SK-N-SH treated with all-trans-retinoic acid at 6 μM for 48 hours (cell line): ENCODE measurements around the gene ADGRG1.

Source experiments
- ATAC-seq: fragments of 200-7000 bp; cut with Tn5 transposase; 3 replicates; pipeline ENCODE4 v1.9.1; 2020; ENCODE audit warnings: mild to moderate bottlenecking, moderate library complexity
- ARNTL ChIP-seq: fragments of 450-650 bp; formaldehyde crosslinking; IDR thresholded peaks from 2 replicates; pipeline ENCODE4 v1.5.0; 2020; ENCODE audit warnings: low read depth, mild to moderate bottlenecking, moderate library complexity, borderline replicate concordance
- BACH2 ChIP-seq: fragments of 250-450 bp; sonication (Bioruptor Pico); IDR thresholded peaks from 2 replicates; pipeline ENCODE4 v1.9.0; 2021; ENCODE audit warnings: mild to moderate bottlenecking, borderline replicate concordance
- CREB5 ChIP-seq: fragments of 250-450 bp; sonication (Bioruptor Pico); IDR thresholded peaks from 2 replicates; pipeline ENCODE4 v1.5.1; 2020; ENCODE audit warnings: low read depth, mild to moderate bottlenecking, moderate library complexity
- CSDC2 ChIP-seq: fragments of 250-450 bp; sonication (Bioruptor Pico); IDR thresholded peaks from 2 replicates; pipeline ENCODE4 v1.5.0; 2020; ENCODE audit warnings: mild to moderate bottlenecking, moderate library complexity
- CSRNP3 ChIP-seq: fragments of 250-450 bp; sonication (Bioruptor Pico); IDR thresholded peaks from 2 replicates; pipeline ENCODE4 v1.5.1; 2021; ENCODE audit warnings: mild to moderate bottlenecking, moderate library complexity
- ESRRG ChIP-seq: fragments of 250-450 bp; sonication (Bioruptor Pico); IDR thresholded peaks from 2 replicates; pipeline ENCODE4 v1.6.1; 2021; ENCODE audit warnings: mild to moderate bottlenecking
- ISL1 ChIP-seq: fragments of 250-450 bp; sonication (Bioruptor Pico); IDR thresholded peaks from 2 replicates; pipeline ENCODE4 v2.1.2; 2022; ENCODE audit warnings: mild to moderate bottlenecking, moderate library complexity
- OSR1 ChIP-seq: fragments of 250-450 bp; sonication (Bioruptor Pico); IDR thresholded peaks from 2 replicates; pipeline ENCODE4 v1.8.0; 2022; ENCODE audit warnings: moderate library complexity, mild to moderate bottlenecking, inconsistent platforms
- PATZ1 ChIP-seq: fragments of 250-450 bp; sonication (Bioruptor Pico); IDR thresholded peaks from 2 replicates; pipeline ENCODE4 v1.8.0; 2020; ENCODE audit warnings: mild to moderate bottlenecking, moderate library complexity, borderline replicate concordance
- POU6F1 ChIP-seq: fragments of 250-450 bp; sonication (Bioruptor Pico); IDR thresholded peaks from 2 replicates; pipeline ENCODE4 v1.8.0; 2021; ENCODE audit warnings: low read depth, mild to moderate bottlenecking, moderate library complexity, borderline replicate concordance
- PPARA ChIP-seq: fragments of 250-450 bp; sonication (Bioruptor Pico); IDR thresholded peaks from 2 replicates; pipeline ENCODE4 v1.5.0; 2020; ENCODE audit warnings: mild to moderate bottlenecking, borderline replicate concordance
- RARB ChIP-seq: fragments of 250-450 bp; sonication (Bioruptor Pico); IDR thresholded peaks from 2 replicates; pipeline ENCODE4 v1.8.0; 2021; ENCODE audit warnings: mild to moderate bottlenecking, moderate library complexity
- SNAI2 ChIP-seq: fragments of 250-450 bp; sonication (Bioruptor Pico); IDR thresholded peaks from 2 replicates; pipeline ENCODE4 v1.5.0; 2020; ENCODE audit warnings: mild to moderate bottlenecking, moderate library complexity
- TCF4 ChIP-seq: fragments of 250-450 bp; sonication (Bioruptor Pico); IDR thresholded peaks from 2 replicates; pipeline ENCODE4 v1.8.0; 2021; ENCODE audit warnings: mild to moderate bottlenecking, moderate library complexity, borderline replicate concordance
- TOX ChIP-seq: fragments of 250-450 bp; sonication (Bioruptor Pico); IDR thresholded peaks from 2 replicates; pipeline ENCODE4 v1.8.0; 2021; ENCODE audit warnings: mild to moderate bottlenecking, moderate library complexity, borderline replicate concordance
- TSHZ2 ChIP-seq: fragments of 250-450 bp; sonication (Bioruptor Pico); IDR thresholded peaks from 2 replicates; pipeline ENCODE4 v1.5.0; 2020; ENCODE audit warnings: mild to moderate bottlenecking, moderate library complexity
- ZC3H10 ChIP-seq: fragments of 250-450 bp; sonication (Bioruptor Pico); IDR thresholded peaks from 2 replicates; pipeline ENCODE4 v1.5.1; 2021; ENCODE audit warnings: mild to moderate bottlenecking, moderate library complexity
- ZFP3 ChIP-seq: fragments of 250-450 bp; sonication (Bioruptor Pico); IDR thresholded peaks from 2 replicates; pipeline ENCODE4 v1.5.0; 2020; ENCODE audit warnings: mild to moderate bottlenecking, moderate library complexity
- ZFP30 ChIP-seq: fragments of 450-650 bp; formaldehyde crosslinking; IDR thresholded peaks from 2 replicates; pipeline ENCODE4 v1.5.0; 2022; ENCODE audit warnings: mild to moderate bottlenecking, moderate library complexity
- ZNF565 ChIP-seq: fragments of 450-650 bp; formaldehyde crosslinking; conservative IDR thresholded peaks from 2 replicates; pipeline ENCODE4 v1.5.0; 2020; ENCODE audit warnings: low read depth, mild to moderate bottlenecking, moderate library complexity
- ZNF70 ChIP-seq: fragments of 450-650 bp; formaldehyde crosslinking; IDR thresholded peaks from 2 replicates; pipeline ENCODE4 v1.5.0; 2020; ENCODE audit warnings: mild to moderate bottlenecking, moderate library complexity
- ZNF8 ChIP-seq: fragments of 450-650 bp; formaldehyde crosslinking; IDR thresholded peaks from 2 replicates; pipeline ENCODE4 v1.5.0; 2020; ENCODE audit warnings: mild to moderate bottlenecking, moderate library complexity

The ADGRG1 gene

GRCh38 chr16:57660715-57661463 is 32.5 kb downstream of the ADGRG1 start:
- TF ChIP-seq CREB5: no peak
- TF ChIP-seq RARB: no peak
- no peak for TF ChIP-seq ZNF70
- no peak for TF ChIP-seq PATZ1
- TF ChIP-seq TOX (CRISPR knock-in tag): no peak
- no peak for TF ChIP-seq POU6F1 (CRISPR knock-in tag)
- no peak for TF ChIP-seq ESRRG (CRISPR knock-in tag)
- no peak for TF ChIP-seq CSRNP3 (CRISPR knock-in tag)
- no peak for TF ChIP-seq ISL1 (CRISPR knock-in tag)
- no peak for TF ChIP-seq ZFP30 (CRISPR knock-in tag)
- TF ChIP-seq ZNF8 (CRISPR knock-in tag): no peak
- TF ChIP-seq PPARA (CRISPR knock-in tag): no peak
- no peak for TF ChIP-seq CSDC2
- no peak for TF ChIP-seq ZNF565 (CRISPR knock-in tag)
- TF ChIP-seq ARNTL (CRISPR knock-in tag): no peak
- TF ChIP-seq TCF4 (CRISPR knock-in tag): no peak
- no peak for TF ChIP-seq TSHZ2 (CRISPR knock-in tag)
- no peak for ATAC-seq

GRCh38 chr16:57661510-57661909 is 33.1 kb downstream of the ADGRG1 start:
- TF ChIP-seq ESRRG (CRISPR knock-in tag) (no peak), ARNTL (CRISPR knock-in tag) (no peak), ZC3H10 (no peak), ZNF8 (CRISPR knock-in tag) (no peak), OSR1 (no peak), TOX (CRISPR knock-in tag) (no peak), CREB5 (no peak), RARB (no peak), CSDC2 (no peak), TCF4 (CRISPR knock-in tag) (no peak), ISL1 (CRISPR knock-in tag) (no peak), CSRNP3 (CRISPR knock-in tag) (no peak), POU6F1 (CRISPR knock-in tag) (no peak), PATZ1 (no peak), ZFP30 (CRISPR knock-in tag) (no peak), BACH2 (CRISPR knock-in tag) (no peak), SNAI2 (CRISPR knock-in tag) (no peak), PPARA (CRISPR knock-in tag) (no peak), ZFP3 (no peak)
- no peak for ATAC-seq
